ENCODE measurements around the gene PRXL2B. TPM values are rescaled to one million over a fixed set of nuclear protein-coding genes. Genes with fewer than 3 reads are reported as not detected.
"Not testable (repeated sequence)": the region's sequence is repeated elsewhere in the genome, so short reads cannot be mapped to it uniquely, and the experiment has no call there.

PRXL2B gene
- total RNA-seq, 1 donor from 2014 or later, result 40.3 TPM

GRCh38 chr1:2617971-2618470, 31.4 kb downstream of the PRXL2B start:
- no peaks in the 10 kb centered on the region for H3K36me3 Mint-ChIP-seq
- H3K27me3 Mint-ChIP-seq, result peaks cover 18% of the 10 kb centered on the region
- H3K4me1 Mint-ChIP-seq (ENCODE audit: unreplicated experiment), result peaks cover 8% of the 10 kb centered on the region
- no peak overlapping the region for H3K4me3 Mint-ChIP-seq
- DNase-seq (ENCODE audit: extremely low spot score, unreplicated experiment), result no peak
- no peak overlapping the region for H3K27ac Mint-ChIP-seq
- no peak for TF ChIP-seq CTCF (conservative IDR thresholded peaks at IDR 0.05)
- H3K9me3 Mint-ChIP-seq, result peaks cover 16% of the 10 kb centered on the region

- H3K36me3 Mint-ChIP-seq, result no peaks in the 10 kb centered on the region
- H3K4me1 Mint-ChIP-seq (ENCODE audit: unreplicated experiment), result no peaks in the 10 kb centered on the region
- no peaks in the 10 kb centered on the region for H3K9me3 Mint-ChIP-seq
- no peak for DNase-seq (ENCODE audit: extremely low spot score, unreplicated experiment)
- TF ChIP-seq CTCF (conservative IDR thresholded peaks at IDR 0.05), result no peak
- peaks cover 51% of the 10 kb centered on the region for H3K27me3 Mint-ChIP-seq
- no peak overlapping the region for H3K27ac Mint-ChIP-seq
- no peak overlapping the region for H3K4me3 Mint-ChIP-seq
These were observed 37.2 kb downstream of the PRXL2B start for GRCh38 chr1:2623571-2624337.

- Mint-ChIP-seq H3K27me3 (peaks cover 52% of the 10 kb centered on the region), H3K9me3 (no peaks in the 10 kb centered on the region), H3K4me3 (no peak overlapping the region), H3K4me1 (ENCODE audit: unreplicated experiment) (no peaks in the 10 kb centered on the region), H3K27ac (no peak overlapping the region), H3K36me3 (no peaks in the 10 kb centered on the region)
- no peak for TF ChIP-seq CTCF (conservative IDR thresholded peaks at IDR 0.05)
- no peak for DNase-seq (ENCODE audit: extremely low spot score, unreplicated experiment)
These were observed 38.2 kb downstream of the PRXL2B start for GRCh38 chr1:2624735-2625300.

- no peak overlapping the region for H3K4me3 Mint-ChIP-seq
- TF ChIP-seq CTCF (conservative IDR thresholded peaks at IDR 0.05), result no peak
- DNase-seq (ENCODE audit: extremely low spot score, unreplicated experiment), result no peak
- no peaks in the 10 kb centered on the region for H3K4me1 Mint-ChIP-seq (ENCODE audit: unreplicated experiment)
- no peak overlapping the region for H3K27ac Mint-ChIP-seq
- no peaks in the 10 kb centered on the region for H3K9me3 Mint-ChIP-seq
- peaks cover 55% of the 10 kb centered on the region for H3K27me3 Mint-ChIP-seq
- no peaks in the 10 kb centered on the region for H3K36me3 Mint-ChIP-seq
These were observed 38.7 kb downstream of the PRXL2B start for GRCh38 chr1:2625311-2625710.

- DNase-seq (ENCODE audit: extremely low spot score, unreplicated experiment); H3K4me3 Mint-ChIP-seq; H3K36me3 Mint-ChIP-seq; H3K27ac Mint-ChIP-seq; H3K9me3 Mint-ChIP-seq; H3K4me1 Mint-ChIP-seq (ENCODE audit: unreplicated experiment): not testable (repeated sequence)
- H3K27me3 Mint-ChIP-seq, result peaks cover 60% of the 10 kb centered on the region
These were observed 39.2 kb downstream of the PRXL2B start for GRCh38 chr1:2625748-2626147.

- no peak for TF ChIP-seq CTCF (conservative IDR thresholded peaks at IDR 0.05)
- Mint-ChIP-seq H3K4me1 (ENCODE audit: unreplicated experiment) (peaks cover 6% of the 10 kb centered on the region), H3K27me3 (peaks cover 66% of the 10 kb centered on the region), H3K9me3 (no peaks in the 10 kb centered on the region), H3K36me3 (no peaks in the 10 kb centered on the region), H3K27ac (no peak overlapping the region), H3K4me3 (no peak overlapping the region)
- DNase-seq (ENCODE audit: extremely low spot score, unreplicated experiment), result no peak
These were observed 41.2 kb downstream of the PRXL2B start for GRCh38 chr1:2627746-2628145.

Data from type B pancreatic cell (in vitro differentiated cells).